GM23248 (cell line): ENCODE measurements around the gene NFIX. TPM values are rescaled to one million over a fixed set of nuclear protein-coding genes. Genes with fewer than 3 reads are reported as not detected.

ENCODE experiments used
- DNase-seq: peaks from one replicate; pipeline ENCODE4 v3.0.0-alpha.2; 2015
- H2AFZ ChIP-seq: fragments of 200-600 bp; sonication (generic); 2 replicates; pipeline ENCODE4 v1.6.1; 2016; ENCODE audit warnings: antibody characterized with exemption
- H3F3A ChIP-seq: fragments of 200-600 bp; sonication (generic); 2 replicates; pipeline ENCODE4 v1.6.1; 2016; ENCODE audit warnings: mild to moderate bottlenecking, antibody characterized with exemption, mixed run types; ENCODE audit not compliant: insufficient read depth
- H3K27ac ChIP-seq: fragments of 200-600 bp; sonication (generic); 2 replicates; pipeline ENCODE4 v1.5.1; 2016; ENCODE audit warnings: mild to moderate bottlenecking
- H3K27me3 ChIP-seq: fragments of 200-600 bp; sonication (generic); replicated peaks from 2 replicates; pipeline ENCODE4 v1.6.1; 2016; ENCODE audit warnings: mild to moderate bottlenecking; ENCODE audit not compliant: insufficient read depth
- H3K36me3 ChIP-seq: fragments of 200-600 bp; sonication (generic); 2 replicates; pipeline ENCODE4 v1.6.1; 2016; ENCODE audit warnings: low read depth, mild to moderate bottlenecking
- H3K4me1 ChIP-seq: fragments of 200-600 bp; sonication (generic); 2 replicates; pipeline ENCODE4 v1.6.1; 2016; ENCODE audit warnings: mild to moderate bottlenecking; ENCODE audit not compliant: insufficient read depth
- H3K4me2 ChIP-seq: fragments of 200-600 bp; sonication (generic); one replicate; pipeline ENCODE4 v1.6.1; 2016; ENCODE audit warnings: mild to moderate bottlenecking; ENCODE audit not compliant: unreplicated experiment
- H3K4me3 ChIP-seq: fragments of 200-600 bp; sonication (generic); 2 replicates; pipeline ENCODE4 v1.5.1; 2016; ENCODE audit warnings: mild to moderate bottlenecking
- H3K79me2 ChIP-seq: fragments of 200-600 bp; sonication (generic); 2 replicates; pipeline ENCODE4 v1.6.1; 2016; ENCODE audit warnings: mild to moderate bottlenecking; ENCODE audit not compliant: insufficient read depth
- H3K9ac ChIP-seq: fragments of 200-600 bp; sonication (generic); 2 replicates; pipeline ENCODE4 v1.6.1; 2016; ENCODE audit warnings: mild to moderate bottlenecking
- H3K9me2 ChIP-seq: fragments of 200-600 bp; sonication (generic); 2 replicates; pipeline ENCODE4 v1.6.1; 2016; ENCODE audit warnings: mixed run types, mild to moderate bottlenecking, moderate library complexity; ENCODE audit not compliant: insufficient read depth
- H3K9me3 ChIP-seq: fragments of 200-600 bp; sonication (generic); one replicate; pipeline ENCODE4 v1.6.1; 2017; ENCODE audit warnings: low read depth
- H4K20me1 ChIP-seq: fragments of 200-600 bp; sonication (generic); 2 replicates; pipeline ENCODE4 v1.6.0; 2016; ENCODE audit not compliant: insufficient read depth
- EZH2 ChIP-seq: fragments of 200-600 bp; sonication (generic); IDR thresholded peaks from 2 replicates; pipeline ENCODE4 v1.6.1; 2018; ENCODE audit warnings: antibody characterized with exemption, mild to moderate bottlenecking; ENCODE audit not compliant: insufficient read depth, poor library complexity, severe bottlenecking
- EZH2phosphoT487 ChIP-seq: fragments of 200-600 bp; sonication (generic); IDR thresholded peaks from 2 replicates; pipeline ENCODE4 v1.6.1; 2018; ENCODE audit warnings: antibody characterized with exemption, moderate library complexity, mild to moderate bottlenecking, low read depth; ENCODE audit not compliant: insufficient read depth
- WGBS, 2 experiments: methylation state at CpG; one replicate each; pipeline ENCODE4 v1.1.6; 2015 to 2017; ENCODE audit warnings: low lambda C conversion rate in 2 of 2, low coverage in 1 of 2; ENCODE audit errors: missing lambda C conversion rate in 2 of 2; 5-methylcytosine and 5-hydroxymethylcytosine counted together
- in situ Hi-C: fragments of 300-500 bp; cut with MboI; formaldehyde crosslinking; loops from 2 replicates; pipeline ENCODE4 v1.15.0; 2020
- polyA plus RNA-seq: library from polyadenylated mRNA; unstranded; fragments of >200 nt; fragmentation: Nextera tagmentation; extraction: Ambion mirVana; gene quantifications from 2 replicates; pipeline ENCODE4 v1.2.1, GENCODE V29; 2016
- total RNA-seq: library from RNA; depleted of rRNA; stranded (reverse); fragments of >200 nt; shearing (Covaris generic); gene quantifications from 2 replicates; pipeline ENCODE4 v1.2.3, GENCODE V29; 2014

Gene NFIX
- total and polyA plus RNA-seq, 2 experiments from 2014 or later = 60.8 to 71.0 TPM

DNA sequence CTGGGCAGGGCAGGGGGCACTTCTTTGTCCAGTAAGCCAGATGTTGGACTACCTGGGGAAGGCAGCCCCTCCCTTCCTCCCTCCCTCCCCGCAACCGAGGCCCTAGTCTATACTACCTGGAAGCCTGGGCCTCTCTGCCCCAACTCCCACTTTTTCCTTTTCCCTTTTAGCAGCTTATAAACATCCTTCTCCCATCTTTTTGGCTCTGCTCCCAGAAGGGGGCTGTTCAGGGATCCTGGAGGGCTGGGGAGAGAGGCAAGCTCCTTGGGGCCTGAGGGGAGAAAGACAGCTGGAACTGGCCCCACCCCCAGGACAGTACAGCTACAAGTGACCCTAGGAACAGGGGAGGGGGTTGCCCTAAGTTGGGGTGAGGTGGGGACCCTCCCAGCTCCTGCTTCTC, 62.5 kb downstream of the NFIX start:
- H3K9me2 ChIP-seq = no peaks in the 10 kb centered on the region
- peaks cover 71% of the 10 kb centered on the region for H3K4me1 ChIP-seq
- no peak overlapping the region for H2AFZ ChIP-seq
- no peak overlapping the region for H3K4me3 ChIP-seq
- no peak for DNase-seq
- H3K9ac ChIP-seq = no peak overlapping the region
- in situ Hi-C loops = no loop called here
- H3K36me3 ChIP-seq = no peaks in the 10 kb centered on the region
- no peak overlapping the region for H3K27ac ChIP-seq
- 92 to 100% methylated on average over 2 of the region's 2 CpGs for WGBS, 2 experiments
- peaks cover 85% of the 10 kb centered on the region for H3K79me2 ChIP-seq
- no peaks in the 10 kb centered on the region for H3K27me3 ChIP-seq
- no peak for TF ChIP-seq EZH2
- TF ChIP-seq EZH2phosphoT487 = no peak
- peaks cover 25% of the 10 kb centered on the region for H3F3A ChIP-seq
- no peak overlapping the region for H3K4me2 ChIP-seq
- H3K9me3 ChIP-seq = no peaks in the 10 kb centered on the region
- H4K20me1 ChIP-seq = no peaks in the 10 kb centered on the region

DNA sequence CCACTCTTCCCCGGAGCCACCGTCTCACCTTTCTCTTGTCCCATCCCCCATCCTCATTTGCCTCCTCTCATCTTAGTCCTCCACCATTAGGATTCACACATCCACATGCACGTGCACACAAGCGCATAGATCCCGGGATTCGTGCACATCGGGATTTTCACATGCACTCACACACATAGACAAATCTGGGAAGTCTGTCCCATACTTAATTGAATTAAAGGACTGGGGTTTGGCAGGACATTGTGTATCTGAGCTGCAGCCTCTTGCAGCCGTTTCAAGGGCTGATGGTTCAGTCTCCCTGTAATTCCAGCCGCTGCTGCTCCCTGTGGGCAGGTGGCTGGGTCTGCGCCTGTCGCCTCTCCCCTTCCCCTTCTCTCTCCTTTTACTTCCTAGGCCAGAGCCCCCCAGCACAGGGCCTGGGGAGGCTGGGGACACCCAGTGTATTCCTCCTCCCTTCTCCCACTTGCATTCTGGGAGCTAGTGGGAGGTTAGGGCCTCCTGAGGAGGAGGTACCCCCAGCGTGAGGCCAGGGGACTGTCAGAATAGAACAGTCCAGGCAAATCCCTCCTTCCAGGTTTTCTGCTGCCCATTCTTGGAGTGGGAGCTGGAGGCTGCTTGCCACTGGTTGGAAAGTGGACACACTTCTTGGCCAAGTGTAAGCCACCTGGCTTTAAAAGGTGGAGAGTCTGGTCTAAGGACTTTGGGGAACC, 63.8 kb downstream of the NFIX start:
- no peak overlapping the region for H3K4me3 ChIP-seq
- no peak for DNase-seq
- H3K4me1 ChIP-seq = peaks cover 59% of the 10 kb centered on the region
- H3K9ac ChIP-seq = no peak overlapping the region
- H3K4me2 ChIP-seq = no peak overlapping the region
- no peak overlapping the region for H2AFZ ChIP-seq
- H3F3A ChIP-seq = peaks cover 23% of the 10 kb centered on the region
- H3K27me3 ChIP-seq = no peaks in the 10 kb centered on the region
- in situ Hi-C loops = no loop called here
- peaks cover 88% of the 10 kb centered on the region for H3K79me2 ChIP-seq
- TF ChIP-seq EZH2phosphoT487 (no peak), EZH2 (no peak)
- peak overlapping the region; percentile 67 for H3K27ac ChIP-seq
- no peaks in the 10 kb centered on the region for H3K36me3 ChIP-seq
- H3K9me2 ChIP-seq = no peaks in the 10 kb centered on the region
- H4K20me1 ChIP-seq = no peaks in the 10 kb centered on the region
- no peaks in the 10 kb centered on the region for H3K9me3 ChIP-seq
- 32 to 39% methylated on average over 10 to 12 of the region's 12 CpGs for WGBS, 2 experiments

DNA sequence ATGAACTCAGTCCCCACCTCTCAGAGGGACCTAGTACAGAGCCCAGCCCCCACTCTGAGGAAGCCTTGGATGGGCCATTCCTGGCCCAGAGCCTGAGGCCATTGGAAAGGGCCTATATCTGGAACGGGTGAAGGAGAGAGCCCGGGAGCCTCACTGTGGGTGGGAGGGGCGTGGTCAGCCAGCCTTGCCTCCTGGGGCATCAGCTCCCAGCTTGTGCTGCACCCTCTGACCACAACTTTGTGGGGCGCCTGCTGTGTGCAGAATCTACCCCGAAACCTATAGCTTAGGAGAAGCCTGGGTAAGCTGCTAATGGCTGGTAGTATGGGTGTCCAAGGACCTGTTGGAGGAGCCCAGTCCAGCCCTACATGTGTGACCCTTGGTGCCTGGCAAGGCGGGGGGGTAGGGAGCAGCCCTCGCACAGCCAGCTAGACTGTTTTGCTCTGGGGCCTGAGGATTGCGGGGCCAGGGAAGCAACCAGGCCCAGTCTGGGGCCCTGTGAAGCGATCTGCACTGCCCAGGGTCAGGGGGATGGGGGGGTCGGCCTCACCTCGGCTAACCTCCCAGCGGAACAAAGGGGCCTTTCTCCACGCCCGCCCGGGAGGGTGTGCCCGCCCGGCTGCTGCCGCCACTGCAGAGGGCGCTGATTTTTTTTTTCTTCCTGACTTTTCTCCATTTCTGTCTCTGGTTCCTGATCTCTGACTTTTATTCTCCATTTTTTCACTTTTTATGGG, 65.1 kb downstream of the NFIX start:
- 5% methylated on average over 15 to 18 of the region's 19 CpGs for WGBS, 2 experiments
- H3K36me3 ChIP-seq = no peaks in the 10 kb centered on the region
- peak overlapping the region; percentile 67 for H3K27ac ChIP-seq
- H3K9ac ChIP-seq = peak overlapping the region; percentile 61
- H4K20me1 ChIP-seq = no peaks in the 10 kb centered on the region
- no peaks in the 10 kb centered on the region for H3K27me3 ChIP-seq
- H2AFZ ChIP-seq = no peak overlapping the region
- no peak for TF ChIP-seq EZH2phosphoT487
- TF ChIP-seq EZH2 = no peak
- peaks cover 17% of the 10 kb centered on the region for H3F3A ChIP-seq
- H3K79me2 ChIP-seq = peaks cover 99% of the 10 kb centered on the region
- H3K9me3 ChIP-seq = no peaks in the 10 kb centered on the region
- H3K4me2 ChIP-seq = peak overlapping the region; percentile 75
- H3K4me1 ChIP-seq = peaks cover 50% of the 10 kb centered on the region
- in situ Hi-C loops = no loop called here
- peak; percentile 74 for DNase-seq
- peak overlapping the region; percentile 58 for H3K4me3 ChIP-seq
- no peaks in the 10 kb centered on the region for H3K9me2 ChIP-seq

DNA sequence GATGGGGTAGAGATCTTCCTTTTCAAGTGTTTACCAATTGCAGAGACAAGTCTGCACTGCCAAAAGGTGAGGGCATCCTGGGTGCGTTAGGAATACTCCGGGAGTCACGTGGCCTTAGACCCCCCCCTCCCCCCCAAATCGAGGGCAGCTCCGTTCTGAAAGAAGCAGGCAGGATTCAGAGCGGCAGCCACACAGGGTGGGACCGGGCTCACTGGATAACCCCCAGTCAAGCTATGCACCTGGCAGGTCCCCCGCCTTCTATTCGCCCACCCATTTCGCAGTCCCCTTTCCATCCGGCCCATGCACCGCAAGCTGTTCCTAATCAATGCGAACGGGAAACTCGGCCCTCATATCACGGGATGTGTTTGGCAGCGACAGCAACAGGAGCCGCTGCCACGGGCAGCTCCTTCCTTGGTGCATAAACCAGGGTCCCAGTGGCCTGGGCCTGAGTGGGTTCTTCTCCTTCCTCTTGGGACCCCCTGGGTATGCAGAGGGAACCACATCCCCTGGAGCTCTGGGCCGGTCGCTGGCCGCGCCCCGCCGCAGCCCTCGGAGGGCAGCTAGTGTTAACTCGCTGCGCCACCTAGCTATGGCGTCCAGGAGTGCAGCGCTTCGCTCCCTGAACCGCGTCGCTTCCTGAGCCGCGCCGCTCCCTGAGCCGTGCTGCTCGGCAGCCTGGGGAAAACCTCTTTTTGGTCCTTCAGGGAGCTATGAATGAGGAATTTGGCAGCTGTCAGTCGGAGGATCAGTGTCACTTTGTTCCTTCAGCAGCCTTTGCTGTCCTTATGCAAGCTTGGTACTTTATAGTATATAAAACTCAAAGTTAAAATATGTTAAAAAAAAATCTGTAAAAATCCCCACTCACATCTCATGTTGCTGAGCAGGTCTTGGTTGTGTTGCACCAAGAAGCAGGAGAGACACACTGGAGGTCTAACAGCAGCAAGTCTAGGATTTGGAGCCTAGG, 66.0 kb downstream of the NFIX start:
- Histone ChIP-seq H3K79me2 (peaks cover 99% of the 10 kb centered on the region), H3K9ac (peak overlapping the region; percentile 61), H2AFZ (no peak overlapping the region), H3K4me3 (peak overlapping the region; percentile 58), H3K9me2 (no peaks in the 10 kb centered on the region), H3K27me3 (no peaks in the 10 kb centered on the region), H4K20me1 (no peaks in the 10 kb centered on the region), H3K4me2 (peak overlapping the region; percentile 75), H3K9me3 (no peaks in the 10 kb centered on the region), H3K27ac (peak overlapping the region; percentile 67), H3F3A (peaks cover 16% of the 10 kb centered on the region), H3K4me1 (peaks cover 41% of the 10 kb centered on the region), H3K36me3 (no peaks in the 10 kb centered on the region)
- DNase-seq = peak; percentile 92
- in situ Hi-C loops = no loop called here
- TF ChIP-seq EZH2phosphoT487 = no peak
- no peak for TF ChIP-seq EZH2
- 2% methylated on average over 38 to 40 of the region's 40 CpGs for WGBS, 2 experiments
